HG03039 (cell line): ENCODE data around the gene ABI2.

Source experiments
- ATAC-seq: cut with Tn5 transposase; IDR thresholded peaks from one replicate; pipeline ENCODE4 v1.9.1; 2021; ENCODE audit warnings: mild to moderate bottlenecking, moderate library complexity; ENCODE audit not compliant: unreplicated experiment

ABI2 gene

DNA sequence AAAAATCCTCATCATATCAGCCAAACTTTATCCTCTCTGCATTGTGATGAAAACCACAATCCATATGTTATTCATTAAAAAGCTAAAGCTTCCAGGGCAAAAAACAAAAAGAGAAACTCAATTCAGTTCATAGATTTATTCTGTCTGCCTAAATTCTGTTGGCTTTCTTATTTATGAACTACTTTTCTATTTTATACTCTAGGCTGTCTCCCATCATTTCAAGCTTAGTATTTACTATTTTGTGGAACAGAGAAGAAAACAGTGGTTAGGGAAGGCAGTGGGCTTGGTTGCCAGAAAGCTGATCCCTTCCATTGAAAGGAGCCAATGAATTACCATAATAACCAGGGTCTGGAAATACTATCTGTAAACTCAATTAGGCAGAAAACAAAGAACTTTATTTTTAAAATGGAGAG, 135.1 kb downstream of the ABI2 start:
- ATAC-seq: no peak

- no peak for ATAC-seq
Measured at GRCh38 chr2:203469546-203469945, 141.4 kb downstream of the ABI2 start.

DNA sequence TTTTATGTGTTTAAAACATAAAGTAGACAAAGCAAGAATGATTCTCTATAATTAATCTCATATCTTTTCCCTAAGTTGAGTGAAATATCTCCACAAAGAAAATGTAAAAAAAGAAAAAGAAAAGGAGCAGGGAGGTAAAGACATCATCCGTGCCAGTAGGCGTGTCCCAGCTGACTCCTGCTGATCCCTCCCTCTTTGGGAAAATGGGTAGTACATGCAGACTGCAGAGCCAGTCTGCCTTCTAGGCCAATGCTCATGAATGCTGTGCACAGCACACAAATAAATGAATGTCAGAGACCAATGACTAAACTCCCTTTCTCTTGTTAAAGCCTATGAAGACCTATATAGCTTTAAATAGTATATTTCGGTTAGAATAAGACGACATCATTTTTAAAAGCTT, 142.2 kb downstream of the ABI2 start:
- ATAC-seq: no peak

DNA sequence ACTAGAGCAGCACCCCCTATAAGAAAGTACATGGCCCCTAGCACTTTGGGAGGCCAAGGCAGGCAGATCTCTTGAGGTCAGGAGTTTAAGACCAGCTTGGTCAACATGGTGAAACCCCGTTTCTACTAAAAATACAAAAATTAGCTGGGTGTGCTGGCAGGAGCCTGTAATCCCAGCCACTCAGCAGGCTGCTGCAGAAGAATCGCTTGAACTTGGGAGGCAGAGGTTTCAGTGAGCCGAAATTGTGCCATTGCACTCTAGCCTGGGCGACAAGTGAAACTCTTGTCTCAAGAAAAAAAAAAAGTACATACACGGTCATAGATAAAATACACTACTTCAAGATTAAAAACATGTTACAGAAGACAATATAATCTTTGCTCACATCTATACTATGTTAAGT, 143.1 kb downstream of the ABI2 start:
- ATAC-seq: no peak

DNA sequence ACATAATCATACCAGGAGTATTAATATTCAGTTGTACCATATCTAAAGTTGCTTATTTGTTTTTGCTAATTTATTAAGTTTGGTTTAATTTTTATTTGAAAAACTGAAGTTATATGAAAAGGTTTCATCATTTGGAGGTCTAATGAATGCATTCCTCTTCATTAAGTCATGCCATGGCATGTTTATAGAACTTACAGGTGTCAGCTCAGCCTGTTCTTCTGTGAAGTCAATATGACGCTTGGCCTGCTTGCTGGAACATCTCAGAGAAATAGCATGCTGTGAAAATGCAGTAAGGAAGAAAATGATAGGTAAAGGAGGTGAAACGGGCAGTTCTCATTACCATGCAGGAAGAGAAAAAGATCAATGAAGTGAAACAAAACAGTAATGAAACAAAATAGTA, 148.7 kb downstream of the ABI2 start:
- ATAC-seq: no peak

GRCh38 chr2:203480623-203481022, 152.4 kb downstream of the ABI2 start:
- no peak for ATAC-seq

DNA sequence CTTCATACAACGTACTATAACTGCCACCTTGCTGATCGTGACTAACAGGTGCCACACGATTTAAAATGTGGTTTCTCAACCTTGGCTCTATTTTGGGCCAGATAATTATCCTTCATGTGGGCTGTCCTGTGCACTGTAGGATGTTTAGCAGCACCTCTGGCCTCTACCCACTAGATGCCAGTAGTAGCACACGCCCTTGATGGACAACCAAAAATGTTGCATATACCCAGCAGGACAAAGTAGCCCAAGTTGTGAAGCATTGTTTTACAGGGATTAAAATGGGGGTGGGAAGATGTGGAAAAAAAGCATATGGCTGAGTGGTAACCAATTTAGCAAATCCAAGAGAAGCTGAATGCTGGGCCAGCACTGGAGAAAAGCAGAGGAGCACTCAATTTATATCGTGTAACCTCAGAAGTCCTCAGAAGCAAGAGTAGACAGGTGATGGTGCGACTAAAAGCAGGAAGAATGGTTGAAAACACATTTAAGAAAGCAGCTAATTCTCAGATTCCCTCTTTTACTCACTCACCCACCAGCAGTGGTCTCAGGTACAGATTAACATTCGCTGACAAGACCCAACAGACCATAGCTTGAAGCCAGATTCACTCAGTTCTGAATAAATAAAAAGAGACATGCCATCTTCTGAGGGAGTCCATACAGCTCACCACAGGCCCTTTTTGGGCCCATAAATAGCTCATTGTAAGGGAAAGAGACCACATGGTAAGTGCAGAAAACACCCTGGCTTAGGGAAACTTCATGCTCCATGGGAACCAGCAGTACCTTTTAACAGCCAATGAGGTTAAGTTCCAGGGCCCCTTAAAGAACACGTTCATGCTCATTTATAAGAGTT, 156.3 kb downstream of the ABI2 start:
- peak; percentile 54 for ATAC-seq

DNA sequence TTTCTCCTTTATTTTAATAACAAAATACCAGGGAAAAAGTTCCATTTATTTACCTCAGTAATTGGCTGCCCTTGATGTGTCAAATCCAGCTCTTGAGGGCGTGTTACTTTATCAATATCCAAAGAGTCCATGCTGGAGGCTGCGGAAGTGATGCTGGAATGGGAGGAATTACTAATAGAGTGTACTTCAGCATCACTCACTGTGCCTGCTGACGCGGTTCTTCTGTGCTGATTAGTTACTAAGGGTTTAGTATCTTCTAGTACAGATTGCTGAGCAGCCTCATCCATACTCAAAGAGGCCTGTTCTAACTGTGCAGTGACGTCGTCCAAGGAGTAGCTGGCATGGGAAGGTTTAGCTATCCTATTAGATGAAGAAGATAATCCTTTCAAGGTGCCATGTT, 161.3 kb downstream of the ABI2 start:
- no peak for ATAC-seq

GRCh38 chr2:203490391-203490790, 162.2 kb downstream of the ABI2 start:
- ATAC-seq: no peak

DNA sequence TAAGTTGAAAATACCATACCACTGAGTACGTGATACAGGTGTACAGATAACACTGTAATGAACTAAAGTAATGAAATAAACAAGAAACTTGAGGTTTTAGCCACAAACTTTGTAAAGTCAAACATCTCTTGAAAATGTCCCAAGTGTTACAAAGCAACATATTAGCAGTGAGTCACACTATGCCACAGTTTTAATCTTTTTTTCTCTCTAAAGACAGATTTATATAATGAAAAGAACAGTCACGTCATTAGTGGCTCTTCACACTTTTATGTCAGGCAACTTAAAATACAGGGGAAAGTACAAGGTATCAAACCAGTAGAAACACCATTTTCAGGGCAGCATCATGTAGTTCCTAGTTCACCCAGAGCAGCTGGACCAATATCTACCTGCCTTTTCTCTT, 164.8 kb downstream of the ABI2 start:
- ATAC-seq: no peak
